ENCODE results near the gene PNLDC1. TPM values are rescaled to one million over a fixed set of nuclear protein-coding genes. Genes with fewer than 3 reads are reported as not detected.

Gene PNLDC1
- total RNA-seq, 1 donor from 2014 or later, result not detected

GRCh38 chr6:159831373-159831679 is 31.2 kb downstream of the PNLDC1 start:
- DNase-seq (ENCODE audit: extremely low spot score, unreplicated experiment), result no peak
- Mint-ChIP-seq H3K9me3 (ENCODE audit: unreplicated experiment) (no peaks in the 10 kb centered on the region), H3K36me3 (ENCODE audit: unreplicated experiment) (no peaks in the 10 kb centered on the region), H3K27me3 (ENCODE audit: unreplicated experiment) (peaks cover 3% of the 10 kb centered on the region), H3K27ac (ENCODE audit: unreplicated experiment) (no peak overlapping the region), H3K4me3 (ENCODE audit: unreplicated experiment) (no peak overlapping the region), H3K4me1 (ENCODE audit: unreplicated experiment) (peaks cover 5% of the 10 kb centered on the region)
- TF ChIP-seq CTCF (IDR thresholded peaks at IDR 0.05), result no peak

GRCh38 chr6:159832946-159833345 is 32.9 kb downstream of the PNLDC1 start:
- Mint-ChIP-seq H3K27ac (ENCODE audit: unreplicated experiment) (no peak overlapping the region), H3K4me3 (ENCODE audit: unreplicated experiment) (no peak overlapping the region), H3K4me1 (ENCODE audit: unreplicated experiment) (peaks cover 5% of the 10 kb centered on the region), H3K27me3 (ENCODE audit: unreplicated experiment) (peaks cover 3% of the 10 kb centered on the region), H3K9me3 (ENCODE audit: unreplicated experiment) (no peaks in the 10 kb centered on the region), H3K36me3 (ENCODE audit: unreplicated experiment) (no peaks in the 10 kb centered on the region)
- TF ChIP-seq CTCF (IDR thresholded peaks at IDR 0.05), result no peak
- DNase-seq (ENCODE audit: extremely low spot score, unreplicated experiment), result no peak

- DNase-seq (ENCODE audit: extremely low spot score, unreplicated experiment), result no peak
- Mint-ChIP-seq H3K27me3 (ENCODE audit: unreplicated experiment) (peaks cover 3% of the 10 kb centered on the region), H3K4me3 (ENCODE audit: unreplicated experiment) (no peak overlapping the region), H3K27ac (ENCODE audit: unreplicated experiment) (no peak overlapping the region), H3K36me3 (ENCODE audit: unreplicated experiment) (no peaks in the 10 kb centered on the region), H3K9me3 (ENCODE audit: unreplicated experiment) (no peaks in the 10 kb centered on the region), H3K4me1 (ENCODE audit: unreplicated experiment) (peaks cover 5% of the 10 kb centered on the region)
- TF ChIP-seq CTCF (IDR thresholded peaks at IDR 0.05), result no peak
Measured at GRCh38 chr6:159833556-159833955, 33.5 kb downstream of the PNLDC1 start.

GRCh38 chr6:159833997-159834603 is 34.0 kb downstream of the PNLDC1 start:
- Mint-ChIP-seq H3K9me3 (ENCODE audit: unreplicated experiment) (no peaks in the 10 kb centered on the region), H3K36me3 (ENCODE audit: unreplicated experiment) (no peaks in the 10 kb centered on the region)

More at GRCh38 chr6:159833997-159834603, 34.0 kb downstream of the PNLDC1 start:
- TF ChIP-seq CTCF (IDR thresholded peaks at IDR 0.05), result no peak
- DNase-seq (ENCODE audit: extremely low spot score, unreplicated experiment), result no peak
- peaks cover 5% of the 10 kb centered on the region for H3K4me1 Mint-ChIP-seq (ENCODE audit: unreplicated experiment)
- H3K27ac Mint-ChIP-seq (ENCODE audit: unreplicated experiment), result no peak overlapping the region
- H3K27me3 Mint-ChIP-seq (ENCODE audit: unreplicated experiment), result peaks cover 3% of the 10 kb centered on the region
- H3K4me3 Mint-ChIP-seq (ENCODE audit: unreplicated experiment), result no peak overlapping the region

Data from osteocyte (in vitro differentiated cells).